Measurements from ENCODE around the gene CAMK4.

Gene CAMK4

GRCh38 chr5:111223787-111224560, at the start of gene CAMK4:
Gene CAMK4, plus strand, starts transcription at chr5:111224384. Its CDS starts 100 bp downstream, at chr5:111224484.
- Histone ChIP-seq H3K36me3 (ENCODE audit: insufficient read depth, low read length) (no peaks in the 10 kb centered on the region), H3K4me3 (ENCODE audit: low read length) (peak within 1 kb of the TSS; percentile 99), H2AFZ (ENCODE audit: low read depth, low read length) (peak within 1 kb of the TSS; percentile 99), H3K27me3 (ENCODE audit: insufficient read depth, low read length) (no peaks in the 10 kb centered on the region), H3K4me1 (ENCODE audit: insufficient read depth, low read length) (peaks cover 12% of the 10 kb centered on the region), H3K9me3 (ENCODE audit: low read length) (no peaks in the 10 kb centered on the region)

GRCh38 chr5:111183064-111183463, 41.1 kb upstream of the CAMK4 start:
- no peaks in the 10 kb centered on the region for H3K9me3 ChIP-seq (ENCODE audit: low read length)
- H2AFZ ChIP-seq (ENCODE audit: low read depth, low read length) = no peak overlapping the region
- H3K27me3 ChIP-seq (ENCODE audit: insufficient read depth, low read length) = no peaks in the 10 kb centered on the region
- H3K36me3 ChIP-seq (ENCODE audit: insufficient read depth, low read length) = no peaks in the 10 kb centered on the region
- H3K4me1 ChIP-seq (ENCODE audit: insufficient read depth, low read length) = no peaks in the 10 kb centered on the region
- H3K4me3 ChIP-seq (ENCODE audit: low read length) = no peak overlapping the region

DNA sequence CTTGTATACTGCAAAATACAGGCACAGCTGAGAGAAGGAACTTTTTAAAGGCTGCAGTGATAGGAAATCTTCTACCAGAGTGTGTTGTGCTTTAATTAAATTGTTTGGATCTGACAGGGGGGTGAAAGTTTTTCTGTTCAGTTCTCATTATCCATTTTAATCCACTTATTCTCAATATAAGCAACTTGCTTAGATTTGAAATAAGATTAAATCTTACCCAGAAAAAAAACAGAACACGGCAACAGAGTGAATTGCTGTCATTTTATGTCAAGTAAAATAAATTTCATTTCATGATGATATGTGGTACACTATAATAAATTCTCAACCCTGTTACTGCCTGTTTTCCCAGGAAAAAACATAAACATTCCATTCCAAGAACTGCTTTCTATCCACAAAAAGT, 37.1 kb upstream of the CAMK4 start:
- Histone ChIP-seq H3K9me3 (ENCODE audit: low read length) (no peaks in the 10 kb centered on the region), H3K36me3 (ENCODE audit: insufficient read depth, low read length) (no peaks in the 10 kb centered on the region), H2AFZ (ENCODE audit: low read depth, low read length) (no peak overlapping the region), H3K27me3 (ENCODE audit: insufficient read depth, low read length) (no peaks in the 10 kb centered on the region), H3K4me1 (ENCODE audit: insufficient read depth, low read length) (no peaks in the 10 kb centered on the region), H3K4me3 (ENCODE audit: low read length) (no peak overlapping the region)

GRCh38 chr5:111194053-111194452, 30.1 kb upstream of the CAMK4 start:
- Histone ChIP-seq H3K9me3 (ENCODE audit: low read length) (no peaks in the 10 kb centered on the region), H3K36me3 (ENCODE audit: insufficient read depth, low read length) (no peaks in the 10 kb centered on the region), H3K4me3 (ENCODE audit: low read length) (no peak overlapping the region), H3K4me1 (ENCODE audit: insufficient read depth, low read length) (no peaks in the 10 kb centered on the region), H3K27me3 (ENCODE audit: insufficient read depth, low read length) (no peaks in the 10 kb centered on the region), H2AFZ (ENCODE audit: low read depth, low read length) (no peak overlapping the region)

- Histone ChIP-seq H3K9me3 (ENCODE audit: low read length) (no peaks in the 10 kb centered on the region), H2AFZ (ENCODE audit: low read depth, low read length) (no peak overlapping the region)
Measured at GRCh38 chr5:111194925-111195324, 29.3 kb upstream of the CAMK4 start.

DNA sequence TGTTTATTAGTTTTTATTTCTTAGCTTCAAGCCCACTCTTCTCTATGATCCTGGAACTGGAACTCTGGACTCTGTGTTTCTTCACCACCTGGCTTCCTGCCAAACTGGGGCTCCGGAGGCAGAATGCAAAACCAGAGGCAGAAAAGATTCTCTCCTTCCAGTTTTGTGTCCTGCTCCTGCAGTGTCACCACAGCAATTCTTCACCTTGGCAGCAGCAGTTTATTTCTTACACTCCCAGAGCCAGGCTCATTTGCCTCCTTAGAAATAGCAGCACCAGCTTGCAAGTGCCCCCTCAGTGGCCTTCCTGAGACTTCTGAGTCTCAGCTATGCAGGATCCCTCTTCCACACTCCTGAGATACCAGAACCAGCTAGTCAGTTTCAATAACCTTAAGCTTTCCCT, 26.7 kb upstream of the CAMK4 start:
- no peaks in the 10 kb centered on the region for H3K9me3 ChIP-seq (ENCODE audit: low read length)

More at GRCh38 chr5:111194925-111195324, 29.3 kb upstream of the CAMK4 start:
- Histone ChIP-seq H3K36me3 (ENCODE audit: insufficient read depth, low read length) (no peaks in the 10 kb centered on the region), H3K4me3 (ENCODE audit: low read length) (no peak overlapping the region), H3K27me3 (ENCODE audit: insufficient read depth, low read length) (no peaks in the 10 kb centered on the region), H3K4me1 (ENCODE audit: insufficient read depth, low read length) (no peaks in the 10 kb centered on the region)

GRCh38 chr5:111198281-111198966, 25.8 kb upstream of the CAMK4 start:
- no peaks in the 10 kb centered on the region for H3K36me3 ChIP-seq (ENCODE audit: insufficient read depth, low read length)
- no peaks in the 10 kb centered on the region for H3K27me3 ChIP-seq (ENCODE audit: insufficient read depth, low read length)
- no peak overlapping the region for H3K4me3 ChIP-seq (ENCODE audit: low read length)
- H3K4me1 ChIP-seq (ENCODE audit: insufficient read depth, low read length) = no peaks in the 10 kb centered on the region
- H3K9me3 ChIP-seq (ENCODE audit: low read length) = no peaks in the 10 kb centered on the region
- H2AFZ ChIP-seq (ENCODE audit: low read depth, low read length) = peak overlapping the region; percentile 22

More for the DNA sequence above, 26.7 kb upstream of the CAMK4 start:
- Histone ChIP-seq H3K36me3 (ENCODE audit: insufficient read depth, low read length) (no peaks in the 10 kb centered on the region), H2AFZ (ENCODE audit: low read depth, low read length) (peak overlapping the region; percentile 22), H3K27me3 (ENCODE audit: insufficient read depth, low read length) (no peaks in the 10 kb centered on the region), H3K4me3 (ENCODE audit: low read length) (no peak overlapping the region), H3K4me1 (ENCODE audit: insufficient read depth, low read length) (no peaks in the 10 kb centered on the region)

GRCh38 chr5:111200828-111201227, 23.4 kb upstream of the CAMK4 start:
- H3K36me3 ChIP-seq (ENCODE audit: insufficient read depth, low read length) = no peaks in the 10 kb centered on the region
- H3K27me3 ChIP-seq (ENCODE audit: insufficient read depth, low read length) = no peaks in the 10 kb centered on the region
- H2AFZ ChIP-seq (ENCODE audit: low read depth, low read length) = no peak overlapping the region
- H3K4me3 ChIP-seq (ENCODE audit: low read length) = no peak overlapping the region
- H3K9me3 ChIP-seq (ENCODE audit: low read length) = no peaks in the 10 kb centered on the region
- H3K4me1 ChIP-seq (ENCODE audit: insufficient read depth, low read length) = peaks cover 3% of the 10 kb centered on the region

DNA sequence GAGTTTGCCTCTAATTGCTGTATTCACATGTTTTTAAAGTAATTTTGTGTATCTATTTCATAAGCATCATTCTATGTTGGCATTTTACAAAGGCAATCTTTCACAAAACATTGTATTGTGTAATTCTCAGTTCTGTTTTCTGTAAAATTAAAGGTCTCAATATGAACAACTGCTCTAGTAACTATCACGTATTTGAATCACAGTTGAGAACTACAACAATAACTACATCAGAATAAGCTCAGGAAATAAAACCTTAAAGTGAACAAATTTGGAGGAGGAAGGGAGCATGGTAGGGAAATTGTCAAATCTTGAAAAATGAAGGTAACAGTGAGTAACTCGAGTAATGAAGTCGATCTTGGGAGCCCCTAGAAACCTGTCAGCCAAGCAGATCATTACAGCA, 22.5 kb upstream of the CAMK4 start:
- Histone ChIP-seq H3K36me3 (ENCODE audit: insufficient read depth, low read length) (no peaks in the 10 kb centered on the region), H3K27me3 (ENCODE audit: insufficient read depth, low read length) (no peaks in the 10 kb centered on the region)

DNA sequence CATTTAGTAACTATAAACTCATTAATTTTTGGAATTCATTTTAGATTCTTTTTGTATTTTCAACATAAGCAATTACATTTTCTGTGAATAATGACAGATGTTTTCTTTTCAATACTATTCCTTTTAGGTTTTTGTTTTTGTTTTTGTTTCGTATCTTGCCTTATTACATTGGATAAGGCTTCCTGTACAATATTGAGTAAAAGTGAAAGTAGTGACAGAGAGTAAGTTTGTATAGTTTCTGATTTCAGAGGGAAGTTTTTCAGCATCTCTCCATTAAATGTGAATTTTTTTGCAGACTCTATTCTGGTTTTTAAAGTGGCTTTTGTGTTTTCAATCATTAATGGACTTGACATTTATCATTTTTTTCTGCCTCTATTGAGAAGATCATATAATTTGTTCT, 12.8 kb upstream of the CAMK4 start:
- Histone ChIP-seq H3K4me3 (ENCODE audit: low read length) (no peak overlapping the region), H3K36me3 (ENCODE audit: insufficient read depth, low read length) (no peaks in the 10 kb centered on the region), H3K4me1 (ENCODE audit: insufficient read depth, low read length) (no peaks in the 10 kb centered on the region), H3K27me3 (ENCODE audit: insufficient read depth, low read length) (no peaks in the 10 kb centered on the region), H2AFZ (ENCODE audit: low read depth, low read length) (no peak overlapping the region), H3K9me3 (ENCODE audit: low read length) (no peaks in the 10 kb centered on the region)

More for the DNA sequence above, 22.5 kb upstream of the CAMK4 start:
- Histone ChIP-seq H3K9me3 (ENCODE audit: low read length) (no peaks in the 10 kb centered on the region), H3K4me3 (ENCODE audit: low read length) (no peak overlapping the region), H3K4me1 (ENCODE audit: insufficient read depth, low read length) (peaks cover 3% of the 10 kb centered on the region), H2AFZ (ENCODE audit: low read depth, low read length) (no peak overlapping the region)

- H3K4me1 ChIP-seq (ENCODE audit: insufficient read depth, low read length) = no peaks in the 10 kb centered on the region
- no peaks in the 10 kb centered on the region for H3K36me3 ChIP-seq (ENCODE audit: insufficient read depth, low read length)
- no peak overlapping the region for H2AFZ ChIP-seq (ENCODE audit: low read depth, low read length)
- no peaks in the 10 kb centered on the region for H3K27me3 ChIP-seq (ENCODE audit: insufficient read depth, low read length)
- H3K9me3 ChIP-seq (ENCODE audit: low read length) = no peaks in the 10 kb centered on the region
- no peak overlapping the region for H3K4me3 ChIP-seq (ENCODE audit: low read length)
Measured at GRCh38 chr5:111214052-111214742, 10.0 kb upstream of the CAMK4 start.

DNA sequence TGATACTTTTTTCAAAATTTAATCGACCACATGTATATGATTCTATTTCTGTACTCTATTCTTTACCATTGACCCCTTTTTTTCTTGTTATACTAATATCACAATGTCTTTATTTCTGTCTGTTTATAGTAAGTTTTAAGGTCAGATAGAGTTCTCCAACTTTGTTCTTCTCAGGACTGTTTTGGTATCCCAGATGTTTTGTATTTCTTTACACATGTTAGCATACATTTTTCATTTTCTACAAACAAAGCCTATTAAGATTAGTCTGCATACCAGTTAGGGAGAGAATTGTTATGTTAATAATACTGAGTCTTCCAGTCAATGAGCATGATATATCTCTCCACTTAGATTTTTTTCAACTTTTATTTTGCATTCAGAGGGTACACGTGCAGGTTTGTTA, 8.2 kb upstream of the CAMK4 start:
- H3K4me3 ChIP-seq (ENCODE audit: low read length) = no peak overlapping the region
- H3K9me3 ChIP-seq (ENCODE audit: low read length) = no peaks in the 10 kb centered on the region
- no peak overlapping the region for H2AFZ ChIP-seq (ENCODE audit: low read depth, low read length)
- H3K36me3 ChIP-seq (ENCODE audit: insufficient read depth, low read length) = no peaks in the 10 kb centered on the region
- no peaks in the 10 kb centered on the region for H3K27me3 ChIP-seq (ENCODE audit: insufficient read depth, low read length)
- H3K4me1 ChIP-seq (ENCODE audit: insufficient read depth, low read length) = no peaks in the 10 kb centered on the region

GRCh38 chr5:111221139-111221538, 3.0 kb upstream of the CAMK4 start:
- Histone ChIP-seq H3K36me3 (ENCODE audit: insufficient read depth, low read length) (no peaks in the 10 kb centered on the region), H3K9me3 (ENCODE audit: low read length) (no peaks in the 10 kb centered on the region), H3K4me3 (ENCODE audit: low read length) (no peak overlapping the region), H2AFZ (ENCODE audit: low read depth, low read length) (no peak overlapping the region), H3K4me1 (ENCODE audit: insufficient read depth, low read length) (peaks cover 12% of the 10 kb centered on the region), H3K27me3 (ENCODE audit: insufficient read depth, low read length) (no peaks in the 10 kb centered on the region)

Data from neuron (in vitro differentiated cells).